Trophoblast cell (in vitro differentiated cells and primary cell): Measurements from ENCODE around the gene RUSF1.
"Not testable (repeated sequence)": the region's sequence is repeated elsewhere in the genome, so short reads cannot be mapped to it uniquely, and the experiment has no call there.

Source experiments
- DNase-seq, 2 donors: peaks; one replicate each; pipeline ENCODE4 v3.0.0-alpha.2; 2016
- H2AFZ ChIP-seq: 2 replicates; pipeline ENCODE4 v1.6.1; 2013; ENCODE audit warnings: low read length, moderate library complexity, mild to moderate bottlenecking; ENCODE audit not compliant: insufficient read depth, poor library complexity
- H2AK5ac ChIP-seq: 2 replicates; pipeline ENCODE4 v1.6.1; 2013; ENCODE audit warnings: mild to moderate bottlenecking, low read length
- H2BK120ac ChIP-seq: 2 replicates; pipeline ENCODE4 v1.6.1; 2013; ENCODE audit warnings: low read length, mild to moderate bottlenecking, moderate library complexity; ENCODE audit not compliant: insufficient read depth, poor library complexity
- H2BK12ac ChIP-seq: 2 replicates; pipeline ENCODE4 v1.6.1; 2013; ENCODE audit warnings: mild to moderate bottlenecking, low read length, moderate library complexity
- H2BK5ac ChIP-seq: 2 replicates; pipeline ENCODE4 v1.6.1; 2013; ENCODE audit warnings: low read length, low read depth, moderate library complexity, mild to moderate bottlenecking; ENCODE audit not compliant: poor library complexity
- H3K14ac ChIP-seq: 2 replicates; pipeline ENCODE4 v1.6.1; 2013; ENCODE audit warnings: mild to moderate bottlenecking, low read length
- H3K18ac ChIP-seq: 2 replicates; pipeline ENCODE4 v1.6.1; 2013; ENCODE audit warnings: mild to moderate bottlenecking, low read length
- H3K23ac ChIP-seq: 2 replicates; pipeline ENCODE4 v1.6.1; 2013; ENCODE audit warnings: low read length
- H3K27ac ChIP-seq: 2 replicates; pipeline ENCODE4 v1.5.1; 2013; ENCODE audit warnings: low read depth, mild to moderate bottlenecking, inconsistent platforms, low read length, moderate library complexity
- H3K27me3 ChIP-seq: 2 replicates; pipeline ENCODE4 v1.6.1; 2013; ENCODE audit warnings: inconsistent platforms, mild to moderate bottlenecking, low read length, moderate library complexity; ENCODE audit not compliant: insufficient read depth
- H3K36me3 ChIP-seq, 2 experiments: 1 replicate in 1 of 2; 2 replicates in 1 of 2; pipeline ENCODE4 v1.6.1; 2013; ENCODE audit warnings: low read length in 2 of 2, mild to moderate bottlenecking in 2 of 2, moderate library complexity in 1 of 2; ENCODE audit not compliant: insufficient read depth in 2 of 2, control insufficient read depth in 1 of 2
- H3K4ac ChIP-seq: 2 replicates; pipeline ENCODE4 v1.6.1; 2013; ENCODE audit warnings: low read depth, mild to moderate bottlenecking, low read length, moderate library complexity
- H3K4me1 ChIP-seq, 2 experiments: 1 replicate in 1 of 2; 2 replicates in 1 of 2; pipeline ENCODE4 v1.6.1; 2013; ENCODE audit warnings: low read length in 2 of 2, mild to moderate bottlenecking in 2 of 2, moderate library complexity in 1 of 2; ENCODE audit not compliant: insufficient read depth in 2 of 2, control insufficient read depth in 1 of 2
- H3K4me2 ChIP-seq: 2 replicates; pipeline ENCODE4 v1.6.1; 2013; ENCODE audit warnings: inconsistent platforms, mild to moderate bottlenecking, low read length, moderate library complexity
- H3K4me3 ChIP-seq: 2 replicates; pipeline ENCODE4 v1.5.1; 2013; ENCODE audit warnings: mild to moderate bottlenecking, low read depth, low read length, inconsistent platforms
- H3K79me1 ChIP-seq: one replicate; pipeline ENCODE4 v1.6.1; 2013; ENCODE audit warnings: low read length
- H3K79me2 ChIP-seq: 2 replicates; pipeline ENCODE4 v1.6.1; 2013; ENCODE audit warnings: low read length, mild to moderate bottlenecking; ENCODE audit not compliant: control insufficient read depth, insufficient read depth, poor library complexity
- H3K9ac ChIP-seq: 2 replicates; pipeline ENCODE4 v1.6.1; 2013; ENCODE audit warnings: mild to moderate bottlenecking, low read length
- H3K9me3 ChIP-seq: 2 replicates; pipeline ENCODE4 v1.6.1; 2013; ENCODE audit warnings: low read depth, mild to moderate bottlenecking, control low read depth, inconsistent platforms, low read length; ENCODE audit not compliant: insufficient read depth
- H4K12ac ChIP-seq: 2 replicates; pipeline ENCODE4 v1.6.1; 2013; ENCODE audit warnings: low read depth, mild to moderate bottlenecking, low read length, moderate library complexity
- H4K8ac ChIP-seq: 2 replicates; pipeline ENCODE4 v1.6.1; 2013; ENCODE audit warnings: low read depth, mild to moderate bottlenecking, low read length, moderate library complexity
- H4K91ac ChIP-seq: one replicate; pipeline ENCODE4 v1.6.1; 2013; ENCODE audit warnings: low read depth, mild to moderate bottlenecking, low read length, moderate library complexity
- WGBS: extraction: QIAGEN DNeasy Blood & Tissue Kit; methylation state at CpG from one replicate; pipeline ENCODE4 v1.1.7; 2013; ENCODE audit warnings: missing lambda C conversion rate; ENCODE audit not compliant: insufficient read length, insufficient coverage; ENCODE audit errors: extremely low coverage; 5-methylcytosine and 5-hydroxymethylcytosine counted together

The RUSF1 gene

GRCh38 chr16:31523768-31524167 lies 15.6 kb upstream of the RUSF1 start:
- not testable (repeated sequence) for DNase-seq, H4K8ac ChIP-seq, H3K14ac ChIP-seq, H3K23ac ChIP-seq, H2BK12ac ChIP-seq, H3K79me2 ChIP-seq, H3K9me3 ChIP-seq, H3K18ac ChIP-seq, H4K91ac ChIP-seq, H3K4me2 ChIP-seq, H3K27me3 ChIP-seq, H3K9ac ChIP-seq, H3K4me3 ChIP-seq, H3K4me1 ChIP-seq, H3K4ac ChIP-seq, H3K36me3 ChIP-seq, H4K12ac ChIP-seq, H3K79me1 ChIP-seq, H2BK120ac ChIP-seq, H2AK5ac ChIP-seq, H2BK5ac ChIP-seq, H3K27ac ChIP-seq, H2AFZ ChIP-seq
- no CpG with 5 or more reads among the region's 6 CpGs for WGBS

- Histone ChIP-seq H2AFZ (no peak overlapping the region), H3K14ac (no peak overlapping the region), H3K23ac (no peak overlapping the region), H3K18ac (no peak overlapping the region), H4K8ac (no peak overlapping the region), H3K36me3 (no peaks in the 10 kb centered on the region), H3K9ac (no peak overlapping the region), H3K4me2 (no peak overlapping the region), H4K91ac (no peak overlapping the region), H3K79me1 (no peaks in the 10 kb centered on the region), H2AK5ac (no peak overlapping the region), H3K27ac (no peak overlapping the region), H2BK120ac (no peak overlapping the region), H3K27me3 (no peaks in the 10 kb centered on the region), H4K12ac (no peak overlapping the region), H2BK5ac (no peak overlapping the region), H3K4ac (no peak overlapping the region), H2BK12ac (no peak overlapping the region), H3K9me3 (peaks cover 2% of the 10 kb centered on the region), H3K4me1 (no peaks in the 10 kb centered on the region), H3K79me2 (no peaks in the 10 kb centered on the region), H3K4me3 (no peak overlapping the region)
- no peak for DNase-seq
- no CpG with 5 or more reads among the region's 6 CpGs for WGBS
Measured at GRCh38 chr16:31522071-31522470, 13.9 kb upstream of the RUSF1 start.

DNA sequence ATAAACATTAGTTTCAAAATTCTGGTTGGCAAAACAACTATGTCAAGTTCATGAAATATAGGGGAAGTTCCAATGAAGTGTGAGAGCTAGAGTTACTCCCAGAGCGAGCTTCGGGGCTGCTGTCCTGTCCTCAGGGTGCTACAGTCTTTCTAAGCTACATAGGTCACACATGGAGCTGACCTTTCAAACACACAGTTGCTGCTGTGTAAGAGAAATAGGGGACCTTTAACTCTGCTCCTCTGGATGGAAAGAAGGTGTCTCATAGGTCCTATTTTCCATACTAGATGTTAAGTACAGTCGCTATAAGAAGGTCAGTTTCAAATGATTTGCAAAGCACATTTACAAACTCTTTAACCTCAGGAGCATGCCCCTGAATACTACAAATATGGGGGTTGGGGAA lies 13.2 kb upstream of the RUSF1 start:
- H3K18ac ChIP-seq: no peak overlapping the region
- H2BK12ac ChIP-seq: no peak overlapping the region
- no CpG with 5 or more reads among the region's 3 CpGs for WGBS
- no peaks in the 10 kb centered on the region for H3K79me1 ChIP-seq
- H3K23ac ChIP-seq: no peak overlapping the region
- H3K4me2 ChIP-seq: no peak overlapping the region
- peaks cover 2% of the 10 kb centered on the region for H3K9me3 ChIP-seq
- no peak overlapping the region for H3K4me3 ChIP-seq
- H2AK5ac ChIP-seq: no peak overlapping the region
- H4K8ac ChIP-seq: no peak overlapping the region
- no peak overlapping the region for H2BK120ac ChIP-seq
- no peak overlapping the region for H4K12ac ChIP-seq
- no peak overlapping the region for H4K91ac ChIP-seq
- H3K79me2 ChIP-seq: no peaks in the 10 kb centered on the region
- H3K27ac ChIP-seq: no peak overlapping the region
- no peak overlapping the region for H2BK5ac ChIP-seq
- H3K36me3 ChIP-seq: no peaks in the 10 kb centered on the region
- no peak overlapping the region for H3K4ac ChIP-seq
- no peaks in the 10 kb centered on the region for H3K27me3 ChIP-seq
- H3K4me1 ChIP-seq: no peaks in the 10 kb centered on the region
- no peak overlapping the region for H3K14ac ChIP-seq
- H2AFZ ChIP-seq: no peak overlapping the region
- DNase-seq: no peak
- no peak overlapping the region for H3K9ac ChIP-seq

- H3K27ac ChIP-seq: no peak overlapping the region
- no peaks in the 10 kb centered on the region for H3K36me3 ChIP-seq
- H3K4me3 ChIP-seq: no peak overlapping the region
- H3K9me3 ChIP-seq: peaks cover 4% of the 10 kb centered on the region
- H3K23ac ChIP-seq: no peak overlapping the region
- no peak overlapping the region for H2AFZ ChIP-seq
- H3K79me2 ChIP-seq: no peaks in the 10 kb centered on the region
- H4K8ac ChIP-seq: no peak overlapping the region
- H3K27me3 ChIP-seq: no peaks in the 10 kb centered on the region
- H3K18ac ChIP-seq: no peak overlapping the region
- no peaks in the 10 kb centered on the region for H3K4me1 ChIP-seq
- DNase-seq: no peak
- no peak overlapping the region for H3K9ac ChIP-seq
- no peak overlapping the region for H3K4me2 ChIP-seq
- no peak overlapping the region for H2AK5ac ChIP-seq
- no peak overlapping the region for H4K91ac ChIP-seq
- WGBS: no CpG with 5 or more reads among the region's 2 CpGs
- no peak overlapping the region for H2BK5ac ChIP-seq
- no peak overlapping the region for H3K14ac ChIP-seq
- H4K12ac ChIP-seq: no peak overlapping the region
- no peak overlapping the region for H2BK120ac ChIP-seq
- no peak overlapping the region for H3K4ac ChIP-seq
- H2BK12ac ChIP-seq: no peak overlapping the region
- no peaks in the 10 kb centered on the region for H3K79me1 ChIP-seq
Measured at GRCh38 chr16:31519759-31520431, 11.7 kb upstream of the RUSF1 start.
